Measurements from ENCODE around the gene ARHGEF26. TPM values are rescaled to one million over a fixed set of nuclear protein-coding genes. Genes with fewer than 3 reads are reported as not detected.

ARHGEF26 gene
- total RNA-seq, 1 experiment from 2014 or later = 13.7 TPM

DNA sequence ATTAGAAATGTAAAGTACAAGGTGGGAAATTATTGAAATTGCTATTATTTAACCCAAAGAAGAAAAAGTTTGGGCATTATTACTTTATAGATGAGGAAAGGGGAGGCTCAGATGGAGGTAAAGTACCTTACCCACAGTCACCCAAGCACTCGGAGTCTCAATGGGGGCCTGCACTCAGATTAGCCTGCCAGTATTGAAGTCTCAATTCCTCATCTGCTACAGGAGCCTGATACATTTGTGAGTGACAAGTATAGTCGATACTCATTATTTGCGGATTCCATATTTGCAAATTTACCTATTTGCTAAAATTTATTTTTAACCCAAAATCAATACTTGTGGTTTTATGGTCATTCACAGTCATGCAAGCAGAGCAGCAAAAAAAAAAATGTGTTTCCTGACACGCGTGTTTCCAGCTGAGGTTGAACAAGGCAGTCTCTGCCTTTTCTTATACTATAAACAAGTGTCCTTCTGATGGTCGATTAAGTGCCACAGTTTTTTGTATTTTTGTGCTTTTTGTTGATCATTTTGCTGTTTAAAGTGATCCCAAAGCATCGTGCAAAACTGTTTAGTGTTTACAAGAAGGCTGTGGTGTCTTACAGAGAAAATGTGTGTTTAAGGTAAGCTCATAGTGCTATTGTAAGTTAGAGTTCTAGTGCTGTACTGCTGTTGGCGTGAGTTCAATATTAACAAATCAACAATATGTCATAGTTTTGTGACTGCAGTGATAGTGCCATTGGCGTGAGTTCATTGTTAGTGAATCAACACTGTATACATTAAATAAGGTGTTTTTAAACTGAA, 48.0 kb downstream of the ARHGEF26 start:
- no peaks in the 10 kb centered on the region for H3K36me3 Mint-ChIP-seq (ENCODE audit: insufficient read depth in 1 of 3, low read depth in 3 of 3)
- Histone ChIP-seq H2BK20ac (ENCODE audit: low read depth, low read length, poor library complexity, severe bottlenecking) (no peak overlapping the region), H4K5ac (ENCODE audit: insufficient read length, low read depth, low read length) (no peak overlapping the region), H3K23me2 (ENCODE audit: insufficient read length, low read depth, low read length, poor library complexity, severe bottlenecking) (no peaks in the 10 kb centered on the region), H3K4me1 (ENCODE audit: insufficient read depth, low read length) (no peaks in the 10 kb centered on the region), H3K14ac (ENCODE audit: insufficient read depth, low read length) (no peak overlapping the region), H3T11ph (ENCODE audit: low read length) (no peak overlapping the region), H3K18ac (ENCODE audit: insufficient read length, low read depth, low read length) (no peak overlapping the region), H3K27me3 (ENCODE audit: insufficient read depth, low read length) (no peaks in the 10 kb centered on the region), H2AK5ac (ENCODE audit: insufficient read length, low read length) (no peak overlapping the region), H3K9me3 (ENCODE audit: control insufficient read depth, low read depth, low read length) (no peaks in the 10 kb centered on the region), H4K91ac (ENCODE audit: insufficient read length, low read depth, low read length) (no peak overlapping the region), H3K27ac (ENCODE audit: insufficient read length, low read depth, low read length) (no peak overlapping the region), H3K56ac (ENCODE audit: insufficient read length, low read depth, low read length) (no peak overlapping the region), H4K20me1 (ENCODE audit: control insufficient read depth, insufficient read depth, insufficient read length) (no peaks in the 10 kb centered on the region), H3K79me1 (ENCODE audit: insufficient read depth, low read depth, low read length, poor library complexity, severe bottlenecking) (peaks cover 3% of the 10 kb centered on the region), H3K4me2 (ENCODE audit: insufficient read depth, insufficient read length, low read length) (no peak overlapping the region), H3K79me2 (ENCODE audit: insufficient read depth, low read length) (no peaks in the 10 kb centered on the region), H2AFZ (ENCODE audit: low read length) (no peak overlapping the region), H2BK120ac (ENCODE audit: low read depth, low read length, poor library complexity, severe bottlenecking) (no peak overlapping the region), H2BK15ac (ENCODE audit: low read depth, low read length) (no peak overlapping the region), H4K8ac (replicated peaks; ENCODE audit: insufficient read length, low read depth, low read length) (no peak overlapping the region), H3K9ac (ENCODE audit: extremely low read depth, insufficient read length, low read length) (no peak overlapping the region), H2BK12ac (ENCODE audit: insufficient read length, low read depth, low read length) (no peak overlapping the region), H2BK5ac (ENCODE audit: insufficient read length, low read length) (no peak overlapping the region), H3K4ac (ENCODE audit: low read depth, low read length) (no peak overlapping the region), H3K23ac (ENCODE audit: insufficient read length, low read depth, low read length) (no peak overlapping the region)
- H3K4me3 Mint-ChIP-seq = no peak overlapping the region
- H3K4me1 Mint-ChIP-seq = peaks cover 4 to 9% of the 10 kb centered on the region in 2 experiments; a peak in 3 of 4 replicates
- DNase-seq = no peak
- WGBS (ENCODE audit: extremely low coverage, insufficient read length, low lambda C conversion rate) = no CpG with 5 or more reads among the region's 9 CpGs
- TF ChIP-seq, protein P1, sequence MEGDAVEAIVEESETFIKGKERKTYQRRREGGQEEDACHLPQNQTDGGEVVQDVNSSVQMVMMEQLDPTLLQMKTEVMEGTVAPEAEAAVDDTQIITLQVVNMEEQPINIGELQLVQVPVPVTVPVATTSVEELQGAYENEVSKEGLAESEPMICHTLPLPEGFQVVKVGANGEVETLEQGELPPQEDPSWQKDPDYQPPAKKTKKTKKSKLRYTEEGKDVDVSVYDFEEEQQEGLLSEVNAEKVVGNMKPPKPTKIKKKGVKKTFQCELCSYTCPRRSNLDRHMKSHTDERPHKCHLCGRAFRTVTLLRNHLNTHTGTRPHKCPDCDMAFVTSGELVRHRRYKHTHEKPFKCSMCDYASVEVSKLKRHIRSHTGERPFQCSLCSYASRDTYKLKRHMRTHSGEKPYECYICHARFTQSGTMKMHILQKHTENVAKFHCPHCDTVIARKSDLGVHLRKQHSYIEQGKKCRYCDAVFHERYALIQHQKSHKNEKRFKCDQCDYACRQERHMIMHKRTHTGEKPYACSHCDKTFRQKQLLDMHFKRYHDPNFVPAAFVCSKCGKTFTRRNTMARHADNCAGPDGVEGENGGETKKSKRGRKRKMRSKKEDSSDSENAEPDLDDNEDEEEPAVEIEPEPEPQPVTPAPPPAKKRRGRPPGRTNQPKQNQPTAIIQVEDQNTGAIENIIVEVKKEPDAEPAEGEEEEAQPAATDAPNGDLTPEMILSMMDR (conservative IDR thresholded peaks at IDR 0.05) = no peak
- no peaks in the 10 kb centered on the region for H3K9me3 Mint-ChIP-seq
- H3K27ac Mint-ChIP-seq = no peak overlapping the region
- no peaks in the 10 kb centered on the region for H3K27me3 Mint-ChIP-seq (ENCODE audit: low read depth)

Measured in H9 (cell line).